ENCODE data around the gene PTPN18. TPM values are rescaled to one million over a fixed set of nuclear protein-coding genes. Genes with fewer than 3 reads are reported as not detected.

The PTPN18 gene
- total RNA-seq, 2 experiments from 2014 or later, result 27.6 to 27.8 TPM

- POLR2A ChIA-PET, result interaction anchor here (1.2 to 6.6 kb wide), 3 partner anchors 15 to 188 kb away, joined by 3 to 119 read pairs (median 4); partner anchors contain the start of genes IMP4 and SMPD4
- no peaks in the 10 kb centered on the region for H3K9me3 Mint-ChIP-seq
- H3K27ac ChIP-seq (ENCODE audit: low read depth in 1 of 2, low read length in 2 of 2), result peak overlapping the region; percentile 4 to 16
- H3K4me1 ChIP-seq (ENCODE audit: insufficient read depth, low read length), result peaks cover 48% of the 10 kb centered on the region
- no peaks in the 10 kb centered on the region for H3K27me3 ChIP-seq (ENCODE audit: control insufficient read depth in 1 of 2, insufficient read depth in 2 of 2, low read length in 2 of 2)
- TF ChIP-seq CTCF (IDR thresholded peaks at IDR 0.05), result no peak
- intact Hi-C loops (cut with DNase I, micrococcal nuclease), result no loop called here
- peak overlapping the region; percentile 92 for H3K4me3 Mint-ChIP-seq
- ATAC-seq (ENCODE audit: poor library complexity), result no peak
- peak overlapping the region; percentile 97 for H3K27ac Mint-ChIP-seq
- CTCF ChIA-PET, result interaction anchor here (1.0 kb wide), 1 partner anchor 37 kb away, joined by 3 read pairs; no protein-coding TSS in a partner anchor
- no peaks in the 10 kb centered on the region for H3K36me3 ChIP-seq (ENCODE audit: insufficient read depth, low read length)
- H3K4me3 ChIP-seq (ENCODE audit: low read length), result no peak overlapping the region
- H3K9me3 ChIP-seq (ENCODE audit: control insufficient read depth in 1 of 2, insufficient read depth in 1 of 2, low read length in 2 of 2), result no peaks in the 10 kb centered on the region
- H3K36me3 Mint-ChIP-seq (ENCODE audit: low read depth), result peaks cover 17% of the 10 kb centered on the region
- H3K4me1 Mint-ChIP-seq (ENCODE audit: low read depth), result peaks cover 45% of the 10 kb centered on the region
- no peak for DNase-seq
- H3K27me3 Mint-ChIP-seq, result no peaks in the 10 kb centered on the region
Measured at GRCh38 chr2:130369311-130369964, 13.6 kb downstream of the PTPN18 start.

GRCh38 chr2:130369965-130370341 is 14.1 kb downstream of the PTPN18 start:
- Histone ChIP-seq H3K36me3 (ENCODE audit: insufficient read depth, low read length) (no peaks in the 10 kb centered on the region), H3K9me3 (ENCODE audit: control insufficient read depth in 1 of 2, insufficient read depth in 1 of 2, low read length in 2 of 2) (no peaks in the 10 kb centered on the region), H3K27ac (ENCODE audit: low read depth in 1 of 2, low read length in 2 of 2) (peak overlapping the region; percentile 16 to 17), H3K4me1 (ENCODE audit: insufficient read depth, low read length) (peaks cover 49% of the 10 kb centered on the region), H3K4me3 (ENCODE audit: low read length) (no peak overlapping the region), H3K27me3 (ENCODE audit: control insufficient read depth in 1 of 2, insufficient read depth in 2 of 2, low read length in 2 of 2) (no peaks in the 10 kb centered on the region)
- CTCF ChIA-PET, result interaction anchor here (1.0 kb wide), 1 partner anchor 37 kb away, joined by 3 read pairs; no protein-coding TSS in a partner anchor
- Mint-ChIP-seq H3K4me3 (peak overlapping the region; percentile 92), H3K27me3 (no peaks in the 10 kb centered on the region), H3K36me3 (ENCODE audit: low read depth) (peaks cover 22% of the 10 kb centered on the region), H3K27ac (peak overlapping the region; percentile 97), H3K4me1 (ENCODE audit: low read depth) (peaks cover 50% of the 10 kb centered on the region), H3K9me3 (no peaks in the 10 kb centered on the region)
- POLR2A ChIA-PET, result interaction anchor here (1.2 to 6.6 kb wide), 2 partner anchors 27 to 188 kb away, joined by 3 to 119 read pairs; partner anchors contain the start of genes IMP4 and SMPD4
- no peak for ATAC-seq (ENCODE audit: poor library complexity)
- DNase-seq, result no peak
- intact Hi-C loops (cut with DNase I, micrococcal nuclease), result loop anchor here in 1 of 2 experiments (2.0 to 10.0 kb wide), 5 partner anchors 15 to 1125 kb away; partner anchors contain the start of genes GPR148, MZT2A, MZT2B and PLEKHB2
- no peak for TF ChIP-seq CTCF (IDR thresholded peaks at IDR 0.05)

GRCh38 chr2:130370490-130370889 is 14.6 kb downstream of the PTPN18 start:
- ATAC-seq (ENCODE audit: poor library complexity), result peak; percentile 52
- peak overlapping the region; percentile 76 for H3K4me3 ChIP-seq (ENCODE audit: low read length)
- DNase-seq, result peak in 8 of 14 experiments; percentile 22 to 81 (median 43)
- Mint-ChIP-seq H3K27ac (peak overlapping the region; percentile 97), H3K9me3 (no peaks in the 10 kb centered on the region), H3K27me3 (no peaks in the 10 kb centered on the region), H3K36me3 (ENCODE audit: low read depth) (peaks cover 25% of the 10 kb centered on the region), H3K4me1 (ENCODE audit: low read depth) (peaks cover 55% of the 10 kb centered on the region), H3K4me3 (peak overlapping the region; percentile 92)
- peaks cover 4% of the 10 kb centered on the region for H3K36me3 ChIP-seq (ENCODE audit: insufficient read depth, low read length)
- ChIA-PET CTCF (interaction anchor here (1.0 kb wide), 1 partner anchor 38 kb away, joined by 3 read pairs; no protein-coding TSS in a partner anchor), POLR2A (interaction anchor here (1.2 to 6.6 kb wide), 2 partner anchors 28 to 189 kb away, joined by 3 to 119 read pairs; partner anchors contain the start of genes IMP4 and SMPD4)
- no peaks in the 10 kb centered on the region for H3K9me3 ChIP-seq (ENCODE audit: control insufficient read depth in 1 of 2, insufficient read depth in 1 of 2, low read length in 2 of 2)
- no peak for TF ChIP-seq CTCF (IDR thresholded peaks at IDR 0.05)
- H3K27me3 ChIP-seq (ENCODE audit: control insufficient read depth in 1 of 2, insufficient read depth in 2 of 2, low read length in 2 of 2), result no peaks in the 10 kb centered on the region
- H3K27ac ChIP-seq (ENCODE audit: low read depth in 1 of 2, low read length in 2 of 2), result peak overlapping the region; percentile 16 to 80
- intact Hi-C loops (cut with DNase I, micrococcal nuclease), result loop anchor here in 1 of 2 experiments (2.0 to 10.0 kb wide), 5 partner anchors 16 to 1124 kb away; partner anchors contain the start of genes GPR148, MZT2A, MZT2B and PLEKHB2
- H3K4me1 ChIP-seq (ENCODE audit: insufficient read depth, low read length), result peaks cover 54% of the 10 kb centered on the region
